HEK293 (cell line): ENCODE measurements around the gene CMC1.

Source experiments
- CTCF ChIA-PET: fragments of 350-600 bp; formaldehyde crosslinking; extraction: SDS; loops from one replicate; lab custom pipeline; 2021; ENCODE audit warnings: antibody characterized with exemption; lab: Yijun Ruan, JAX
- POLR2A ChIA-PET: fragments of 300-600 bp; formaldehyde crosslinking; extraction: SDS; loops from one replicate; lab custom pipeline; 2020; ENCODE audit warnings: antibody characterized with exemption, inconsistent platforms; lab: Yijun Ruan, JAX
- H3K27ac ChIP-seq: fragments of 200-500 bp; sonication (Bioruptor generic); 2 replicates; pipeline ENCODE4 v1.5.1; 2014; ENCODE audit warnings: low read depth, low read length, control low read depth, inconsistent platforms; ENCODE audit errors: extremely low read depth
- H3K36me3 ChIP-seq, 2 experiments: fragments of 200-500 bp in 1 of 2; sonication (Bioruptor generic) in 1 of 2; 1 replicate in 1 of 2; 2 replicates in 1 of 2; pipeline ENCODE4 v1.5.1; 2014 to 2017; ENCODE audit warnings: inconsistent platforms in 2 of 2, low read length in 2 of 2; ENCODE audit not compliant: control insufficient read depth in 2 of 2, insufficient read depth in 1 of 2
- H3K4me1 ChIP-seq: fragments of 200-500 bp; sonication (Bioruptor generic); 2 replicates; pipeline ENCODE4 v1.5.1; 2014; ENCODE audit warnings: mild to moderate bottlenecking, low read length, inconsistent platforms; ENCODE audit not compliant: control insufficient read depth, insufficient read depth
- H3K4me3 ChIP-seq: 2 replicates; pipeline ENCODE4 v1.5.1; 2011; ENCODE audit warnings: low read depth, mild to moderate bottlenecking, control low read depth, low read length, moderate library complexity
- H3K9me3 ChIP-seq: fragments of 200-500 bp; sonication (Bioruptor generic); 2 replicates; pipeline ENCODE4 v1.5.1; 2014; ENCODE audit warnings: low read depth, low read length, inconsistent platforms; ENCODE audit not compliant: control insufficient read depth, insufficient read depth
- GLI2 ChIP-seq: fragments of 450-650 bp; formaldehyde crosslinking; IDR thresholded peaks from 2 replicates; pipeline ENCODE4; 2017; ENCODE audit warnings: missing biosample characterization, missing genetic modification characterization, low read depth, borderline replicate concordance
- MYNN ChIP-seq: fragments of 450-650 bp; formaldehyde crosslinking; IDR thresholded peaks from 2 replicates; pipeline ENCODE4 v1.5.1; 2016; ENCODE audit warnings: missing biosample characterization, missing genetic modification characterization, borderline replicate concordance
- MZF1 ChIP-seq: fragments of 450-650 bp; formaldehyde crosslinking; IDR thresholded peaks from 2 replicates; pipeline ENCODE4 v1.5.1; 2017; ENCODE audit warnings: missing biosample characterization, missing genetic modification characterization, borderline replicate concordance
- OVOL3 ChIP-seq: fragments of 450-650 bp; formaldehyde crosslinking; IDR thresholded peaks from 2 replicates; pipeline ENCODE4 v1.5.1; 2016; ENCODE audit warnings: missing biosample characterization, missing genetic modification characterization
- ZBTB21 ChIP-seq: fragments of 450-650 bp; formaldehyde crosslinking; IDR thresholded peaks from 2 replicates; pipeline ENCODE4 v1.5.1; 2017; ENCODE audit warnings: missing biosample characterization, missing genetic modification characterization
- ZBTB26 ChIP-seq: fragments of 450-650 bp; formaldehyde crosslinking; optimal IDR thresholded peaks from 2 replicates; pipeline ENCODE3; 2016; ENCODE audit warnings: missing biosample characterization, mild to moderate bottlenecking, missing genetic modification characterization
- ZFP69B ChIP-seq: fragments of 450-650 bp; formaldehyde crosslinking; IDR thresholded peaks from 2 replicates; pipeline ENCODE4 v1.5.1; 2016; ENCODE audit warnings: missing biosample characterization, missing genetic modification characterization
- ZNF274 ChIP-seq, 2 experiments: fragments of 200-500 bp in 1 of 2; fragments of 450-650 bp in 1 of 2; sonication (Bioruptor generic) in 1 of 2; formaldehyde crosslinking in 1 of 2; IDR thresholded peaks; 2 replicates each; pipeline versions ENCODE4 v1.5.1 to v1.6.1; 2014 to 2016; ENCODE audit warnings: borderline replicate concordance in 1 of 2, inconsistent platforms in 1 of 2, low read length in 1 of 2, missing biosample characterization in 1 of 2, missing genetic modification characterization in 1 of 2
- ZNF302 ChIP-seq: fragments of 450-650 bp; formaldehyde crosslinking; IDR thresholded peaks from 2 replicates; pipeline ENCODE4 v1.5.1; 2016; ENCODE audit warnings: missing biosample characterization, missing genetic modification characterization, low read depth
- ZNF416 ChIP-seq: fragments of 450-650 bp; formaldehyde crosslinking; IDR thresholded peaks from 2 replicates; pipeline ENCODE4 v1.5.1; 2016; ENCODE audit warnings: missing biosample characterization, missing genetic modification characterization
- ZNF426 ChIP-seq: fragments of 450-650 bp; formaldehyde crosslinking; IDR thresholded peaks from 2 replicates; pipeline ENCODE4 v1.5.1; 2017; ENCODE audit warnings: missing biosample characterization, missing genetic modification characterization, mild to moderate bottlenecking, inconsistent platforms, moderate library complexity
- ZNF555 ChIP-seq: fragments of 450-650 bp; formaldehyde crosslinking; conservative IDR thresholded peaks from 2 replicates; pipeline ENCODE4 v1.5.1; 2017; ENCODE audit warnings: missing biosample characterization, mild to moderate bottlenecking, missing genetic modification characterization, inconsistent platforms
- ZNF558 ChIP-seq: fragments of 450-650 bp; formaldehyde crosslinking; IDR thresholded peaks from 2 replicates; pipeline ENCODE4 v1.5.1; 2016; ENCODE audit warnings: missing biosample characterization, missing genetic modification characterization
- ZNF571 ChIP-seq: fragments of 450-650 bp; formaldehyde crosslinking; IDR thresholded peaks from 2 replicates; pipeline ENCODE4 v1.5.0; 2017; ENCODE audit warnings: missing biosample characterization, missing genetic modification characterization
- ZNF600 ChIP-seq: fragments of 450-650 bp; formaldehyde crosslinking; IDR thresholded peaks from 2 replicates; pipeline ENCODE4 v1.5.1; 2016; ENCODE audit warnings: missing biosample characterization, missing genetic modification characterization
- ZNF610 ChIP-seq: fragments of 450-650 bp; formaldehyde crosslinking; IDR thresholded peaks from 2 replicates; pipeline ENCODE4 v1.5.1; 2016; ENCODE audit warnings: missing biosample characterization, missing genetic modification characterization, borderline replicate concordance
- ZNF626 ChIP-seq: fragments of 450-650 bp; sonication (Bioruptor Pico); formaldehyde crosslinking; IDR thresholded peaks from 2 replicates; pipeline ENCODE4 v1.5.1; 2018; ENCODE audit warnings: missing biosample characterization, missing genetic modification characterization, inconsistent platforms
- ZNF629 ChIP-seq: fragments of 450-650 bp; formaldehyde crosslinking; IDR thresholded peaks from 2 replicates; pipeline ENCODE4 v1.5.1; 2017; ENCODE audit warnings: missing biosample characterization, missing genetic modification characterization
- ZNF645 ChIP-seq: fragments of 450-650 bp; formaldehyde crosslinking; IDR thresholded peaks from 2 replicates; pipeline ENCODE4; 2016; ENCODE audit warnings: missing biosample characterization, missing genetic modification characterization
- ZNF658 ChIP-seq: fragments of 450-650 bp; formaldehyde crosslinking; IDR thresholded peaks from 2 replicates; pipeline ENCODE4; 2016; ENCODE audit warnings: missing biosample characterization, missing genetic modification characterization
- ZNF701 ChIP-seq: fragments of 450-650 bp; formaldehyde crosslinking; IDR thresholded peaks from 2 replicates; pipeline ENCODE4 v1.5.1; 2016; ENCODE audit warnings: missing biosample characterization, missing genetic modification characterization
- ZNF768 ChIP-seq: fragments of 450-650 bp; formaldehyde crosslinking; IDR thresholded peaks from 2 replicates; pipeline ENCODE4 v1.5.1; 2018; ENCODE audit warnings: missing biosample characterization, mild to moderate bottlenecking, missing genetic modification characterization
- ZSCAN18 ChIP-seq: fragments of 450-650 bp; formaldehyde crosslinking; IDR thresholded peaks from 2 replicates; pipeline ENCODE4 v1.5.1; 2016; ENCODE audit warnings: missing biosample characterization, missing genetic modification characterization
- TF ChIP-seq, protein P1 (sequence below): fragments of 450-650 bp; formaldehyde crosslinking; IDR thresholded peaks from 2 replicates; pipeline ENCODE4 v1.5.1; 2016; ENCODE audit warnings: missing biosample characterization, missing genetic modification characterization

The CMC1 gene

DNA sequence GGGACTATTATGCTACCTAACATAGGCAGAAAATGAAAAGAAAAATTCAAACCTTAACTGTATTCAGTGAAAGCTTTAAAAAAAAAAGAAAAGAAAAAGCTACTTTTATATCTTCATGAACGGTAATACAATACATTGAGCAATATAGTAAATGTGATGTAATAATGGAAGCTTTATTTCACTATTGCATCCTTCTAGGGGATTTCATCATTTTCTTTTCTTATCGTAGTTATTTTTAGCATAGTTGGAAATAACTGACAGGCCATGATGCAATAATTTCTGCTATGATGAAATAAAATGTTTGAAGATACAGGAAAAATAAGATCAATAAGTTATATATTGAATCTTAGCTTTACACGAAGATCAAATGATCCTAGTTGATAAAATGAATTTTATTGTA lies 66.8 kb downstream of the CMC1 start (continued):
- TF ChIP-seq ZNF416 (no peak), ZSCAN18 (tag by site-specific recombination) (no peak), GLI2 (tag by site-specific recombination) (no peak), ZNF645 (tag by site-specific recombination) (no peak)

DNA sequence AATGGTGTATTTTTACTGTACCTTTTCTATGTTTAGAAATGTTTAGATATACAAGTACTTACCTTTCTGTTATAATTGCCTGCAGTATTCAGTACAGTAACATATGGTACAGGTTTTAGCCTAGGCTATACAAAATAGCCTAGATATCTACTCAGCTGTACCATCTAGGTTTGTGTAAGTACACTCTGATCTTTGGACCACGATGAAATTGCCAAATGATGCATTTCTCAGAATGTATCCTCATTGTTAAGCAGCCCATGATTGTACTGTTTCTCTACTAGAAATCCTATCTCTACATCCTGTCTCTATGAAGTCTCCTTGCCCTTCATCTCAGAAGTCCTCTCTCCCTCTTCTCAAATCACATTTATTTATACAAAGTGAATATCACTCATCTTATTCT lies 74.3 kb downstream of the CMC1 start:
- peaks cover 0 to 8% of the 10 kb centered on the region in 2 experiments; a peak in 1 of 3 replicates for H3K36me3 ChIP-seq
- POLR2A ChIA-PET, result no interaction called here
- no peaks in the 10 kb centered on the region for H3K4me1 ChIP-seq
- no peaks in the 10 kb centered on the region for H3K9me3 ChIP-seq
- H3K27ac ChIP-seq, result no peak overlapping the region
- CTCF ChIA-PET, result no interaction called here
- H3K4me3 ChIP-seq, result no peak overlapping the region
- TF ChIP-seq ZNF658 (tag by site-specific recombination) (no peak), ZFP69B (tag by site-specific recombination) (no peak), ZNF426 (tag by site-specific recombination) (no peak), ZNF558 (no peak), OVOL3 (tag by site-specific recombination) (no peak), ZNF302 (tag by site-specific recombination) (no peak), MYNN (no peak), ZNF629 (tag by site-specific recombination) (no peak), ZNF274 (IDR thresholded peaks at IDR 0.05; ENCODE audit: low read length) (no peak), ZNF274 (tag by site-specific recombination; IDR thresholded peaks at IDR 0.05; ENCODE audit: borderline replicate concordance) (no peak), MZF1 (tag by site-specific recombination) (no peak), ZBTB21 (tag by site-specific recombination) (no peak), ZNF701 (tag by site-specific recombination) (no peak), ZNF555 (tag by site-specific recombination) (no peak), ZNF600 (no peak), ZNF571 (tag by site-specific recombination) (no peak), ZNF768 (tag by site-specific recombination) (no peak), ZNF626 (tag by site-specific recombination) (no peak), ZNF610 (tag by site-specific recombination) (no peak), ZBTB26 (no peak)
- TF ChIP-seq, protein P1, sequence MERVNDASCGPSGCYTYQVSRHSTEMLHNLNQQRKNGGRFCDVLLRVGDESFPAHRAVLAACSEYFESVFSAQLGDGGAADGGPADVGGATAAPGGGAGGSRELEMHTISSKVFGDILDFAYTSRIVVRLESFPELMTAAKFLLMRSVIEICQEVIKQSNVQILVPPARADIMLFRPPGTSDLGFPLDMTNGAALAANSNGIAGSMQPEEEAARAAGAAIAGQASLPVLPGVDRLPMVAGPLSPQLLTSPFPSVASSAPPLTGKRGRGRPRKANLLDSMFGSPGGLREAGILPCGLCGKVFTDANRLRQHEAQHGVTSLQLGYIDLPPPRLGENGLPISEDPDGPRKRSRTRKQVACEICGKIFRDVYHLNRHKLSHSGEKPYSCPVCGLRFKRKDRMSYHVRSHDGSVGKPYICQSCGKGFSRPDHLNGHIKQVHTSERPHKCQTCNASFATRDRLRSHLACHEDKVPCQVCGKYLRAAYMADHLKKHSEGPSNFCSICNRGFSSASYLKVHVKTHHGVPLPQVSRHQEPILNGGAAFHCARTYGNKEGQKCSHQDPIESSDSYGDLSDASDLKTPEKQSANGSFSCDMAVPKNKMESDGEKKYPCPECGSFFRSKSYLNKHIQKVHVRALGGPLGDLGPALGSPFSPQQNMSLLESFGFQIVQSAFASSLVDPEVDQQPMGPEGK (tag by site-specific recombination), result no peak
